Caco-2 (cell line): ENCODE results near the gene RHOB. TPM values are rescaled to one million over a fixed set of nuclear protein-coding genes. Genes with fewer than 3 reads are reported as not detected.

Experiments
- BruUV-seq: library from RNA; stranded (reverse); fragments of 400-500 nt; replicated peaks from 2 replicates; lab custom pipeline; 2021; lab: Mats Ljungman, UMichigan
- CTCF ChIA-PET: fragments of 300-600 bp; sonication (Branson Sonifier 250); formaldehyde crosslinking; loops from one replicate; lab custom pipeline; 2022; ENCODE audit warnings: antibody characterized with exemption; lab: Charles Lee
- POLR2A ChIA-PET: fragments of 300-600 bp; sonication (Branson Sonifier 250); formaldehyde crosslinking; loops from one replicate; lab custom pipeline; 2022; ENCODE audit warnings: antibody characterized with exemption; lab: Charles Lee
- DNase-seq, 2 experiments: peaks; one replicate each; pipeline versions ENCODE4 v3.0.0 to v3.0.0-alpha.2; 2020 to 2022
- H3K27me3 ChIP-seq: replicated peaks from 2 replicates; pipeline ENCODE4 v1.6.0; 2011; ENCODE audit warnings: low read length; ENCODE audit not compliant: control insufficient read depth, insufficient read depth
- H3K36me3 ChIP-seq: 2 replicates; pipeline ENCODE4 v1.5.1; 2011; ENCODE audit warnings: low read length; ENCODE audit not compliant: control insufficient read depth, insufficient read depth
- H3K4me1 ChIP-seq: fragments of 250-450 bp; sonication (Bioruptor Pico); 2 replicates; pipeline ENCODE4 v1.5.1; 2020; ENCODE audit warnings: mild to moderate bottlenecking
- H3K4me3 ChIP-seq: 2 replicates; pipeline ENCODE4 v1.5.1; 2011; ENCODE audit warnings: low read depth, mild to moderate bottlenecking, control low read depth, low read length
- H3K9me3 ChIP-seq: fragments of 250-450 bp; sonication (Bioruptor Pico); 2 replicates; pipeline ENCODE4 v1.5.1; 2020; ENCODE audit warnings: mild to moderate bottlenecking, moderate library complexity
- H3K27ac Mint-ChIP-seq: one replicate; pipeline ENCODE4 v1.8.0; 2022; ENCODE audit warnings: mixed read lengths; ENCODE audit not compliant: unreplicated experiment
- H3K27me3 Mint-ChIP-seq: one replicate; pipeline ENCODE4 v1.8.0; 2022; ENCODE audit warnings: mixed read lengths; ENCODE audit not compliant: insufficient read depth, unreplicated experiment
- H3K36me3 Mint-ChIP-seq: one replicate; pipeline ENCODE4 v1.8.0; 2022; ENCODE audit warnings: mild to moderate bottlenecking, mixed read lengths; ENCODE audit not compliant: insufficient read depth, unreplicated experiment
- H3K4me1 Mint-ChIP-seq: one replicate; pipeline ENCODE4 v1.8.0; 2022; ENCODE audit warnings: low read depth, mixed read lengths; ENCODE audit not compliant: unreplicated experiment
- H3K4me3 Mint-ChIP-seq: one replicate; pipeline ENCODE4 v1.8.0; 2022; ENCODE audit warnings: mild to moderate bottlenecking, moderate library complexity, mixed read lengths; ENCODE audit not compliant: unreplicated experiment
- H3K9me3 Mint-ChIP-seq: one replicate; pipeline ENCODE4 v1.8.0; 2022; ENCODE audit warnings: mixed read lengths; ENCODE audit not compliant: unreplicated experiment
- CTCF ChIP-seq, 2 experiments: fragments of 200-600 bp in 1 of 2; IDR thresholded peaks; 1 replicate in 1 of 2; 2 replicates in 1 of 2; pipeline versions ENCODE4 v1.5.1 to v1.8.0; 2011 to 2022; ENCODE audit warnings: antibody characterized with exemption in 1 of 2, control low read depth in 1 of 2, inconsistent platforms in 1 of 2, low read depth in 1 of 2, low read length in 1 of 2, mild to moderate bottlenecking in 1 of 2, moderate library complexity in 1 of 2; ENCODE audit not compliant: insufficient read depth in 1 of 2, severe bottlenecking in 1 of 2, unreplicated experiment in 1 of 2
- intact Hi-C: fragments of 100-400 bp; cut with micrococcal nuclease; formaldehyde crosslinking; loops from one replicate; pipeline ENCODE4 v1.10.0; 2022; ENCODE audit not compliant: unreplicated experiment
- total RNA-seq: library from RNA; stranded (reverse); gene quantifications from 2 replicates; pipeline ENCODE4 v1.2.3, GENCODE V29; 2022

RHOB gene
- total RNA-seq, 1 experiment from 2014 or later = 20.8 TPM

- no peaks in the 10 kb centered on the region for H3K4me1 ChIP-seq
- intact Hi-C loops = no loop called here
- POLR2A ChIA-PET = interaction anchor here (0.6 to 1.0 kb wide), 3 partner anchors 28 to 187 kb away, joined by 3 to 4 read pairs (median 4); partner anchors contain the start of gene RHOB
Observed at GRCh38 chr2:20418519-20418918, 28.4 kb upstream of the RHOB start.

GRCh38 chr2:20419007-20419576 is 27.8 kb upstream of the RHOB start:
- Mint-ChIP-seq H3K27me3 (no peaks in the 10 kb centered on the region), H3K4me1 (no peaks in the 10 kb centered on the region), H3K27ac (no peak overlapping the region), H3K36me3 (no peaks in the 10 kb centered on the region), H3K9me3 (no peaks in the 10 kb centered on the region), H3K4me3 (no peak overlapping the region)
- intact Hi-C loops = no loop called here
- ChIA-PET POLR2A (interaction anchor here (0.6 to 1.0 kb wide), 3 partner anchors 28 to 187 kb away, joined by 3 to 4 read pairs (median 4); partner anchors contain the start of gene RHOB), CTCF (no interaction called here)
- Histone ChIP-seq H3K4me3 (no peak overlapping the region), H3K36me3 (no peaks in the 10 kb centered on the region), H3K4me1 (no peaks in the 10 kb centered on the region), H3K27me3 (no peaks in the 10 kb centered on the region), H3K9me3 (peaks cover 4% of the 10 kb centered on the region; the same call in 1 of the 2 replicates)
- BruUV-seq = no TSS peak
- no peak for TF ChIP-seq CTCF (IDR thresholded peaks at IDR 0.05; ENCODE audit: insufficient read depth in 1 of 2, low read depth in 1 of 2, low read length in 1 of 2, severe bottlenecking in 1 of 2, unreplicated experiment in 1 of 2)
- DNase-seq = no peak

More at GRCh38 chr2:20418519-20418918, 28.4 kb upstream of the RHOB start:
- H3K27me3 ChIP-seq = no peaks in the 10 kb centered on the region
- H3K27ac Mint-ChIP-seq = no peak overlapping the region
- CTCF ChIA-PET = no interaction called here
- H3K9me3 Mint-ChIP-seq = no peaks in the 10 kb centered on the region
- H3K4me1 Mint-ChIP-seq = no peaks in the 10 kb centered on the region
- no peak overlapping the region for H3K4me3 ChIP-seq
- H3K36me3 Mint-ChIP-seq = no peaks in the 10 kb centered on the region
- no peak for TF ChIP-seq CTCF (IDR thresholded peaks at IDR 0.05; ENCODE audit: insufficient read depth in 1 of 2, low read depth in 1 of 2, low read length in 1 of 2, severe bottlenecking in 1 of 2, unreplicated experiment in 1 of 2)
- H3K9me3 ChIP-seq = peaks cover 4% of the 10 kb centered on the region; the same call in 1 of the 2 replicates
- no TSS peak for BruUV-seq
- no peaks in the 10 kb centered on the region for H3K36me3 ChIP-seq
- no peaks in the 10 kb centered on the region for H3K27me3 Mint-ChIP-seq
- H3K4me3 Mint-ChIP-seq = no peak overlapping the region
- DNase-seq = no peak

GRCh38 chr2:20419752-20420151 is 27.1 kb upstream of the RHOB start:
- BruUV-seq = no TSS peak
- no peak overlapping the region for H3K27ac Mint-ChIP-seq
- H3K4me3 Mint-ChIP-seq = no peak overlapping the region
- ChIA-PET POLR2A (no interaction called here), CTCF (interaction anchor here (0.7 to 0.9 kb wide), 2 partner anchors 75 to 198 kb away, joined by 3 to 4 read pairs; no protein-coding TSS in a partner anchor)
- Histone ChIP-seq H3K4me1 (no peaks in the 10 kb centered on the region), H3K36me3 (no peaks in the 10 kb centered on the region), H3K27me3 (no peaks in the 10 kb centered on the region), H3K9me3 (peaks cover 4% of the 10 kb centered on the region; the same call in 1 of the 2 replicates), H3K4me3 (no peak overlapping the region)
- H3K27me3 Mint-ChIP-seq = no peaks in the 10 kb centered on the region
- TF ChIP-seq CTCF (IDR thresholded peaks at IDR 0.05; ENCODE audit: insufficient read depth in 1 of 2, low read depth in 1 of 2, low read length in 1 of 2, severe bottlenecking in 1 of 2, unreplicated experiment in 1 of 2) = no peak
- no peak for DNase-seq
- no peaks in the 10 kb centered on the region for H3K4me1 Mint-ChIP-seq
- H3K9me3 Mint-ChIP-seq = no peaks in the 10 kb centered on the region
- no peaks in the 10 kb centered on the region for H3K36me3 Mint-ChIP-seq
- intact Hi-C loops = no loop called here
